ENCODE data around the gene TMPRSS3.

TMPRSS3 gene

GRCh38 chr21:42343556-42343955, 52.3 kb downstream of the TMPRSS3 start:
- H3K36me3 ChIP-seq (ENCODE audit: insufficient read depth, low read length): no peaks in the 10 kb centered on the region
- H3K9me3 ChIP-seq (ENCODE audit: low read length): no peaks in the 10 kb centered on the region
- no peak overlapping the region for H2AFZ ChIP-seq (ENCODE audit: low read depth, low read length)
- H3K4me3 ChIP-seq (ENCODE audit: low read length): no peak overlapping the region
- H3K4me1 ChIP-seq (ENCODE audit: insufficient read depth, low read length): no peaks in the 10 kb centered on the region
- no peaks in the 10 kb centered on the region for H3K27me3 ChIP-seq (ENCODE audit: insufficient read depth, low read length)

- H2AFZ ChIP-seq (ENCODE audit: low read depth, low read length): no peak overlapping the region
- H3K4me1 ChIP-seq (ENCODE audit: insufficient read depth, low read length): no peaks in the 10 kb centered on the region
- H3K9me3 ChIP-seq (ENCODE audit: low read length): no peaks in the 10 kb centered on the region
- no peaks in the 10 kb centered on the region for H3K27me3 ChIP-seq (ENCODE audit: insufficient read depth, low read length)
- H3K4me3 ChIP-seq (ENCODE audit: low read length): no peak overlapping the region
- no peaks in the 10 kb centered on the region for H3K36me3 ChIP-seq (ENCODE audit: insufficient read depth, low read length)
These were observed 52.8 kb downstream of the TMPRSS3 start for GRCh38 chr21:42343101-42343500.

- Histone ChIP-seq H3K4me1 (ENCODE audit: insufficient read depth, low read length) (no peaks in the 10 kb centered on the region), H3K9me3 (ENCODE audit: low read length) (no peaks in the 10 kb centered on the region)
These were observed 53.9 kb downstream of the TMPRSS3 start for GRCh38 chr21:42341776-42342542.

GRCh38 chr21:42340187-42341050, 55.4 kb downstream of the TMPRSS3 start:
- Histone ChIP-seq H3K4me1 (ENCODE audit: insufficient read depth, low read length) (no peaks in the 10 kb centered on the region), H2AFZ (ENCODE audit: low read depth, low read length) (no peak overlapping the region), H3K36me3 (ENCODE audit: insufficient read depth, low read length) (no peaks in the 10 kb centered on the region)

More at GRCh38 chr21:42341776-42342542, 53.9 kb downstream of the TMPRSS3 start:
- Histone ChIP-seq H3K27me3 (ENCODE audit: insufficient read depth, low read length) (no peaks in the 10 kb centered on the region), H3K4me3 (ENCODE audit: low read length) (no peak overlapping the region), H3K36me3 (ENCODE audit: insufficient read depth, low read length) (no peaks in the 10 kb centered on the region), H2AFZ (ENCODE audit: low read depth, low read length) (no peak overlapping the region)

GRCh38 chr21:42338729-42339715, 56.8 kb downstream of the TMPRSS3 start:
- no peaks in the 10 kb centered on the region for H3K36me3 ChIP-seq (ENCODE audit: insufficient read depth, low read length)
- H2AFZ ChIP-seq (ENCODE audit: low read depth, low read length): no peak overlapping the region
- peaks cover 4% of the 10 kb centered on the region for H3K27me3 ChIP-seq (ENCODE audit: insufficient read depth, low read length)
- no peaks in the 10 kb centered on the region for H3K4me1 ChIP-seq (ENCODE audit: insufficient read depth, low read length)
- H3K9me3 ChIP-seq (ENCODE audit: low read length): no peaks in the 10 kb centered on the region
- no peak overlapping the region for H3K4me3 ChIP-seq (ENCODE audit: low read length)

More at GRCh38 chr21:42340187-42341050, 55.4 kb downstream of the TMPRSS3 start:
- Histone ChIP-seq H3K4me3 (ENCODE audit: low read length) (no peak overlapping the region), H3K27me3 (ENCODE audit: insufficient read depth, low read length) (peaks cover 4% of the 10 kb centered on the region), H3K9me3 (ENCODE audit: low read length) (no peaks in the 10 kb centered on the region)

- Histone ChIP-seq H3K4me1 (ENCODE audit: insufficient read depth, low read length) (no peaks in the 10 kb centered on the region), H3K9me3 (ENCODE audit: low read length) (no peaks in the 10 kb centered on the region), H3K4me3 (ENCODE audit: low read length) (no peak overlapping the region), H3K27me3 (ENCODE audit: insufficient read depth, low read length) (peaks cover 4% of the 10 kb centered on the region), H3K36me3 (ENCODE audit: insufficient read depth, low read length) (no peaks in the 10 kb centered on the region), H2AFZ (ENCODE audit: low read depth, low read length) (no peak overlapping the region)
These were observed 57.8 kb downstream of the TMPRSS3 start for GRCh38 chr21:42337830-42338728.

- H2AFZ ChIP-seq (ENCODE audit: low read depth, low read length): no peak overlapping the region
- peaks cover 4% of the 10 kb centered on the region for H3K27me3 ChIP-seq (ENCODE audit: insufficient read depth, low read length)
- H3K4me1 ChIP-seq (ENCODE audit: insufficient read depth, low read length): no peaks in the 10 kb centered on the region
- H3K4me3 ChIP-seq (ENCODE audit: low read length): no peak overlapping the region
- no peaks in the 10 kb centered on the region for H3K36me3 ChIP-seq (ENCODE audit: insufficient read depth, low read length)
- H3K9me3 ChIP-seq (ENCODE audit: low read length): no peaks in the 10 kb centered on the region
These were observed 58.6 kb downstream of the TMPRSS3 start for GRCh38 chr21:42337276-42337675.

GRCh38 chr21:42336054-42336453, 59.8 kb downstream of the TMPRSS3 start:
- no peaks in the 10 kb centered on the region for H3K36me3 ChIP-seq (ENCODE audit: insufficient read depth, low read length)
- H3K4me1 ChIP-seq (ENCODE audit: insufficient read depth, low read length): no peaks in the 10 kb centered on the region
- H2AFZ ChIP-seq (ENCODE audit: low read depth, low read length): no peak overlapping the region
- H3K27me3 ChIP-seq (ENCODE audit: insufficient read depth, low read length): peaks cover 4% of the 10 kb centered on the region
- no peaks in the 10 kb centered on the region for H3K9me3 ChIP-seq (ENCODE audit: low read length)
- H3K4me3 ChIP-seq (ENCODE audit: low read length): no peak overlapping the region

- Histone ChIP-seq H3K4me3 (ENCODE audit: low read length) (no peak overlapping the region), H3K9me3 (ENCODE audit: low read length) (no peaks in the 10 kb centered on the region), H3K4me1 (ENCODE audit: insufficient read depth, low read length) (no peaks in the 10 kb centered on the region), H3K36me3 (ENCODE audit: insufficient read depth, low read length) (no peaks in the 10 kb centered on the region), H3K27me3 (ENCODE audit: insufficient read depth, low read length) (peaks cover 4% of the 10 kb centered on the region), H2AFZ (ENCODE audit: low read depth, low read length) (no peak overlapping the region)
These were observed 63.1 kb downstream of the TMPRSS3 start for GRCh38 chr21:42332557-42333317.

GRCh38 chr21:42331660-42332059, 64.2 kb downstream of the TMPRSS3 start:
- Histone ChIP-seq H2AFZ (ENCODE audit: low read depth, low read length) (no peak overlapping the region), H3K4me3 (ENCODE audit: low read length) (no peak overlapping the region), H3K9me3 (ENCODE audit: low read length) (no peaks in the 10 kb centered on the region), H3K36me3 (ENCODE audit: insufficient read depth, low read length) (no peaks in the 10 kb centered on the region), H3K4me1 (ENCODE audit: insufficient read depth, low read length) (no peaks in the 10 kb centered on the region), H3K27me3 (ENCODE audit: insufficient read depth, low read length) (peaks cover 4% of the 10 kb centered on the region)
